Ishikawa (cell line): ENCODE results near the gene CHRM5.

Experiments used
- RAD21 ChIP-seq: IDR thresholded peaks from 2 replicates; pipeline ENCODE4 v1.6.1; 2012; ENCODE audit warnings: low read depth
- YY1 ChIP-seq: IDR thresholded peaks from 2 replicates; pipeline ENCODE4 v1.6.1; 2012; ENCODE audit warnings: low read depth

- no peak for TF ChIP-seq RAD21
- no peak for TF ChIP-seq YY1
Observed at GRCh38 chr15:34079904-34080303, 111.6 kb downstream of the CHRM5 start.
